NCI-H1092 (cell line): ENCODE measurements around the gene AHCYL2.
"Not testable (repeated sequence)": the region's sequence is repeated elsewhere in the genome, so short reads cannot be mapped to it uniquely, and the experiment has no call there.

ENCODE experiments used
- DNase-seq: peaks from one replicate; lab custom pipeline; 2025; lab: John Stamatoyannopoulos, UW

AHCYL2 gene

DNA sequence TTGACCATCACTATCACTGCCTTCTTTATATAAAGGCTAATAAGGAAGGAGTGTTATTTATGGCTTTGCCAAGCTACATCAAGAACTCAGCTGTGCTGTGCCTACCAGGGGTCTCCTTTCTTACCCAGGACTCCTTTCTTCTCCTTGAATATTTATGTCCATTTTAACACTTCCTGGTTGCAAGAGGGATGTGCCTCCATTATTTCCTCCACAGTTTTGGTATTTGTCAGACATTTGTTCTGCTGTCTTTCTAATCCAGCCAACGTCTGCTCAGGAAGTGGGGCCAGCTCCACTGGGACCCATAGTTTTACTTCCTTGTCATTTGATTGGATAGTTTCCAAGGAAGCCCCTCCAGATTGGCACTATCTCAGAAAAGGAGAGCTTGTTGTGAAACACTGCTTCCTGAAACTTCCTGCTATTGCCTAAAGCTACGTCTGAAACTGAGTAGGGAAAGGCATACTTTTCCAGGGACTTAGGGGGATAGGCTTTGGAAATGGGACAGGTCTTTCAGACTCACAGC, 202.8 kb downstream of the AHCYL2 start:
- DNase-seq, result no peak

GRCh38 chr7:129431911-129432643, 207.2 kb downstream of the AHCYL2 start:
- DNase-seq, result no peak

DNA sequence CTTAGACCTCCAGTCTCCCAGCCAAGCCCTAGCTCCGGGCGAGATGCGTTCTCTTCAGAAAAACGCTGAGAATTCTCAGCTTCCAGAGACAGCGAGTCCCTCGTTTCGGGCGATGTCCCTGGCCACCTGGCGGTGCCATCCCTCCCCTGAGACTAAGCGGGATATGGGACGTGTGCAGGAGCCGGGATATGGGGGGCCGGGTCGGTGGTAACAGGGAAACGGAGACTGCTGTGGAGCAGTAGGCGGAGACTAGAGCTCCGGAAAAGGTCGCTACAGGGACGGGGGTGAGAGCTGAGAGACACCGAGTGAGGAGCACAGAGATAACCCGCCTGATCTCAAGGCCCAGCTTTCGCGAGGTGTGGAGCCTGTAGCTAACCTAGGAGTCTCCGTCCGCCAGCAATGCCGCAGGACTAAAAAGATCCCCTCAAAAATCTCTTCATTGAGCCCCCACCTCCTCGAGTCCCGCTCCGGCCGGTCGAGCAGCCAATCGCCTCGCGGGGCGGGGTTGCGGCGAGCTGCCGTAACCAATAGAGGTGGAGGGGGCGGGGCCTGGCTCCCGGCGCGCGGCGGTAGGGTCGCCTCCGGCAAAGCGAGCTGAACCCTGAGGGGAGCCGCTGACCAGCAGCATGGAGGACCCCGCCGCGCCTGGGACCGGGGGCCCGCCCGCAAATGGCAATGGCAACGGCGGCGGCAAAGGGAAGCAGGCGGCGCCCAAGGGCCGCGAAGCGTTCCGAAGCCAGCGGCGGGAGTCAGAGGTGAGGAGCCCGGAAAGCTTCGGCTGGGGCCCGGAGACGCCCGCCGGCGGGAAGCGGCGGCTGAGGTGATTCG, 209.2 kb downstream of the AHCYL2 start, which contains the start of gene STRIP2:
Gene STRIP2 (plus strand): TSS at position 586 of the 828 bp plus-strand sequence. CDS start 41 bp downstream, at position 627.
- peak; percentile 91 for DNase-seq

DNA sequence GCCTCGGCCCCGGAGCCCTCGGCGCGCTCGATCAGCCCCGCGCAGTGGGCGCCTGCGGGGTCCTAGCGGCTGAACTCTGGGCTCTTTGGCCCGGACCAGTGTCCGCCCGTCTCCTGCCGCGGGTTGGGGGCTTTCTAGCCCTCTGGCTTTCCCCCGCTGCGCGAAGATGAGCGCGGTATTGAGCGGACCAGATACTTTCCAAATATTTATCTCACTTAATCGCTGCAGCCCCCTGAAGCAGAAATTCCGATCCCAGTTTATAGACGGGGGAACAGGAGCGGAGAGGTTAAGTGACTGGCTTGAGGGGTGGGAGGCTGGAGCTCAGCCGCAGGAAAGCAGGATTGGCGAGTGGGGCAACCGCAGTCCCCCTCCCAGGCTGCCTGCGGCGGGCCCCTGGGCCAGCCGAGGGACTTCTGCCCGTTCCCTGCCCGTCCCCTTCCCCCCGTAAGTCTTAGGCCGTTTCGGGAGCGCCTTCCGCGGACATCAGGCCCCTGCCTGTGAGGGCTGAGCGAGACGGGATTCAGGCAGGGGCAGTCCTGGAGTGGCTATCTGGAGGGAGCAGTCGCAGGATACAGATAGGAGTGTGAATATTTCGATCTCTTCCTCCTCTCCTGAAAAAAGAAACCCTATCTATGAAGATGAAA, 210.0 kb downstream of the AHCYL2 start:
- DNase-seq, result no peak

DNA sequence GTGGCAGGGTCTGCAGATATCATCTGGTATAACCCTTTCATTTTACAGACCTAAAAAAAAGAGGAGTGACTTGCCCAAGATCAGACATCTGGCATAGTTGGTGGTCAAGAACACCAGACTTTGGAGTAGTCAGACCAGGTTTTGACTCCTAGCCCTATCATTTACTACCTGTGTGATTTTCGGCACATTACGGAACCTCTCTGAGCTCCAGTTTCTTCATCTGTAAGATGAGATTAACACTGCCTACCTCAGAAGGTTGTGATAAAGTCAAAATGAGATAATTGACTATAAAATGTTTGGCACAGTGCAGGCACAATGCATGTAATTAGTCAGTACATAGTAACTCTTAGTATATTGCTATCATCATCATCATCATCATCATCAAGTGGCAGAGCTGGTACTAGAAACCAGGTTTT, 210.6 kb downstream of the AHCYL2 start:
- no peak for DNase-seq

DNA sequence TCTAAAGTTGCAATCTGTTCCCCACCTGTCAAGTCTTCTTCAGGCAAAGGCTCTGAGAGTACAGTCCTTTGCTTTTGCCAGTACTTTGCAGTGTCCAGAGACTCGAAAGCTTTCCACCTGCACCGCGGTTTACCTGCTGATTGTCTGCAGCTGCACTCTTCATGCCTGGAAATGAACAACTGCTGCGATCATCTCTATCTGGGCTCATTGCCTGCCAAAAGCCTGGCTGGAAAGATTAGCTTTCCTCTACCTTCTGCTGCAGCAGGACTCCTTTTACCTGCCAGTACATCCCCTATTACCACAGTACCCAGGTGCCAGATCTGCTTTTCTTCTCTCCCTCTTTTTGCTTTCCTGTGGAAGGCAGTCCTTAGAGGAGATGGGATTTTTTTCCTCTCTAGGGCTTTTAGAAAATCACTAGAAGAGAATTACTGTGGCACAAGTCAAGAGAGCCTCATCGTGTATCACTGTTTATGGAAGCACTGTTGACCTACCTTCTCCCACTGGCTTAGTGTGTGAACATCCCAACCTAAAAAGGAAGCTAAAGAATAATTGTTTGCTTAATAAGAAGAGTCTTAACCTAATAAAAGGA, 211.6 kb downstream of the AHCYL2 start:
- no peak for DNase-seq

- no peak for DNase-seq
Observed at GRCh38 chr7:129437190-129437589, 212.4 kb downstream of the AHCYL2 start.

DNA sequence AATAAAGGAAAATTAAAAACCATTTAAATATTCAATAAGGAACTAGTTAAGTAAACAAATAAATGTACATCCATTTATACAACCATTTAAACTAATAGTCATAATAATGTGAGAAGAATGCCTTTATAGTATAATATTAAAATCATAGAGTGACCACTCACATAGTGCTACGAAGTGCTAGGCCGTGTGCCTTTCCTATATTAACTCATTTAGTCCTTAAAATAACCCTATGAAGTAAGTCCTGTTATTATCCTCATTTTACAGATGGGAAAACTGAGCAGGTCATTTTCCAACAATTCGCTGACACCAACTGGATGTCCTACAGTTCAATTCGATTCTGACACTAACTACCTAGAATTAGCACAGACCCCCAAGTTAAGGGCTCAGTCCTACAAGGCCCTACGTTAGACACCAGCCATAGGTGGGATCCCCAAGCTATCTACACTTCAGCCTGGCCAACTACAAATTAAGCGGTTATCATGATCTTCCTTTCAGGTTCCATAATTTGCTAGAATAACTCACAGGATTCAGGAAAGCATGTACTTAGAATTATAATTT, 213.5 kb downstream of the AHCYL2 start:
- no peak for DNase-seq

DNA sequence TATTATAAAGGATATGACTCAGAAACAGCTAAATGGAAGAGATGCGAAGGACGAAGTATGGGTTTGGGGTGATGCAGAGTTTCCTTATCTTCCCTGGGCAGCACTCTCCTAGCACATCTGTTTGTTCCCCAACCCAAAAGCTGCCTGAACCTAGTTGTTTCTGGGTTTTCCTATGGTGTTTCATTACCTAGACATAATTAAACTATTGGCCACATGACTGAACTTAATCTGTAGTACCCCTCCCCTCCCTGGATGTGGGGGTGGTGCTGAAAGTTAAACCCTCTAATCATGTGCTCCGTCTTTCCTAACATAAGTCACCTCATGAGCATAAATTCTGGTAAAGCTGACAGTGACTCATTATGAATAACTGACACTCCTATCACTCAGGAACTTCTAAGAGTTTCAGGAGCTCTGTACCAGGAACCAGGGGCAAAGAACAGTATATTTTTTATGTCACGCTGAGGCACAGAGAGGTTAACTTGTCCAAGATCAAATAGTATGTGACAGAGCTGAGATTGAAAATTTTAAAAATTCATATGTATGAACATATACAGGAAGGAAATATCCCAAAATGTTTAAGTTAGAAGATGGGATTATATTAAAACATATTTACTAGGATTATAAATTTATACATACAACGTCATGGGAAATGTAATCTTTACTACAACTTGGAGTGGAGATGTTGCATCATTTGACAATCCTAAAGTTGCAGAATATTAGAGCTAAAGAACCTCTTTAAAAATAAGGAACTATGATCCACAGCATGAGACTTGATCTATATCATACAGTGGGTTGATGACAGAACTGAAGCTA, 214.2 kb downstream of the AHCYL2 start:
- DNase-seq, result no peak

GRCh38 chr7:129439963-129440625, 215.3 kb downstream of the AHCYL2 start:
- no peak for DNase-seq

DNA sequence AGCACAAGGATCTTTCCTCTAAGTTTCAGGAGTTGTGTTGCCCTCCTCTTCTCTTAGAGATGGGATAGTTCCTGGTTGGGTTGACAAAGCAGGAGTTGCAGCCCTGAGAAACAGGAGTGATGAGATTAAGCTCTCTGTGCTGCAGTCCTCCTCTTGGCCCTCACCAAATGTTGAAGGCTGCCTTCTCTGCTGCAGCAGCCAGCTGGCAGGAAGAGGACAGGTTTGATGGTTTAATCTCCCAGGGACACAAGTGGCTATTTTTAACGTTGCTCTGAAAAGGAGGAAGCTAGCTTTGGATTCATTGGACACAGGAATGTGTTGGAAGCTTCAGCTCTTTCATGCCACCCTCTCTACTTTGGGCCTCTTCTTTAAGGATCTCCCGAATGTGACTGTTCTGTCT, 218.8 kb downstream of the AHCYL2 start:
- DNase-seq, result no peak

GRCh38 chr7:129444776-129445175, 219.9 kb downstream of the AHCYL2 start:
- not testable (repeated sequence) for DNase-seq

DNA sequence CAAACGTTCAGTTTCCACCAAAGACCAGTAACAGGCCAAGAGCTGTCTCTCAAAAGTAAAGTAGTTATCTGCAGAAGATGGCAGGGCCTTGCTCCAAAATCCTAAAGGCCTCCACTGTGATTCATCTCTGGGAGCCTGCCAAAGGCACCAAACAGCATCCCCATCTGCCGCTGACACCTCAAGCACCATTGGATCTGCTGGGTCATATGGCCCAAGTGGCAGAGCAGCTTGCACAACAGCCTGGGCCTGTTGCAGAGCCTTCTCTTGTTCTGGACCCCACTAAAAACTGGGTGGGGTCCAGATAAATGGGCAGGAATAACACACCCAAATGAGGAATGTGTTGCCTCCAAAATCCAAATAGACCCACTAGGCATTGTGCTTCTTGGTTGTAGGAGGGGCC, 222.1 kb downstream of the AHCYL2 start:
- DNase-seq, result not testable (repeated sequence)

GRCh38 chr7:129447445-129447844, 222.6 kb downstream of the AHCYL2 start:
- DNase-seq, result not testable (repeated sequence)

GRCh38 chr7:129448608-129449007, 223.8 kb downstream of the AHCYL2 start:
- DNase-seq, result not testable (repeated sequence)

DNA sequence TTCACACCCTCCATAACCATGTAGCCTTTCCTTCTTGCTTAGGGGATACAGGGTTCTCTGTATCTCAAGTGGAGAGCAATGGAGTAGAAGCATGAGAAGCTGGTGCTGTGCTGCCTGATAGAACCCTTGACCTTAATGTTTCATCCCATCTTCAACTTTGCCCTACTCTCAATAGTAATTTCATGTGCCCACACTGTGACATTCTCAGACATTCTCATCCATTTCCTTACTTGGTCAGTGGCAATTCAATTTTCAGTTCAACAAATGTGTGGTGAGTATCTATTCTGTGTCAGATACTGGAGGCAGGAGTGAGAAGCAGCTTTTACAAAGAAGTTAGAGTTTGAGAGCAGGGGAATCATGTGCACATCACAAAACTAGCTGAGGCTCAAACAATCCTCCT, 225.5 kb downstream of the AHCYL2 start:
- no peak for DNase-seq

- DNase-seq, result no peak
Observed at GRCh38 chr7:129452589-129453231, 227.9 kb downstream of the AHCYL2 start.

GRCh38 chr7:129453510-129454248, 228.8 kb downstream of the AHCYL2 start:
- DNase-seq, result no peak

GRCh38 chr7:129454249-129454551, 229.4 kb downstream of the AHCYL2 start:
- no peak for DNase-seq
